AG08395 (cell line): ENCODE results near the gene FKBP15.
"Not testable (repeated sequence)": the region's sequence is repeated elsewhere in the genome, so short reads cannot be mapped to it uniquely, and the experiment has no call there.

ENCODE experiments used
- DNase-seq: peaks from one replicate; pipeline ENCODE4 v3.0.0; 2012; ENCODE audit warnings: mixed read lengths, low spot score

The FKBP15 gene

DNA sequence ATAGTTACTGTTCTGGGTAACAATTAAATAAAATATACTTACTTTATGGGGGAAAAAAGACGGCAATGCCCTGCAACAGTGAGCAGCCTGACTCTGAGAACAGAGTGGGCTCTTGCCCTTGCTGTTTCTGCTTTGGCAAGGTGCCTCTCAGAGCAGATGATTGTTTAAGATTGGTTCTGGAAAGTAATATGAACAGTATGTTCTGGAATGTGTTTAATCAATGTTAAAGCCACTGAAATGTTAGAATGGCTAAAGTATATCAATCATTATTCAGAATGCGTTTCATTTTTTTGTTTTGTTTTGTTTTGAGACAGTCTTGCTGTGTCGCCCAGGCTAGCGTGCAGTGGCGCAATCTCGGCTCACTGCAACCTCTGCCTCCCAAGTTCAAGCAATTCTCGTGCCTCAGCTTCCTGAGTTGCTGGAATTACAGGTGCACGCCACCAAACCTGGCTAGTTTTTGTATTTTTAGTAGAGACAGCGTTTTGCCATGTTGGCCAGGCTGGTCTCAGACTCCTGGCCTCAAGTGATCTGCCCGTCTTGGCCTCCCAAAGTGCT lies 14.7 kb upstream of the FKBP15 start:
- not testable (repeated sequence) for DNase-seq

DNA sequence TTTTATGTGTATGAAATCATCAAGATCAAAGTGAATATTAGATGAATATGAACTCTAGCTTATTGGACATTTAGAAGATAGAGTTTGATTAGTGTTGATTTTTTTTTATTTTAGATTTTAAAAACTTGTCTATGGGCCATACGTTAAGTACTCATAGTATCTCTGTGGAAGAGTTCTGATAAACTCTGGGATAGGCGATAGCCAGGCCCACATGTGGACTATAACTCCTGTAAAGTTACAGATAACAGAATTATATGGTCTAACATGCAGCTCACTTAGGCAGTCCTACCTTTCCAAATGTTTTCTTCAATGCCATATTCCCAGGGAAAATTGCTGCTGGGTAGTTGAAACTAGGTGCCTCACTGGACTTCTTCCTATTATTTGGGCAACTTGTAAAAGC lies 10.6 kb upstream of the FKBP15 start:
- DNase-seq: no peak

DNA sequence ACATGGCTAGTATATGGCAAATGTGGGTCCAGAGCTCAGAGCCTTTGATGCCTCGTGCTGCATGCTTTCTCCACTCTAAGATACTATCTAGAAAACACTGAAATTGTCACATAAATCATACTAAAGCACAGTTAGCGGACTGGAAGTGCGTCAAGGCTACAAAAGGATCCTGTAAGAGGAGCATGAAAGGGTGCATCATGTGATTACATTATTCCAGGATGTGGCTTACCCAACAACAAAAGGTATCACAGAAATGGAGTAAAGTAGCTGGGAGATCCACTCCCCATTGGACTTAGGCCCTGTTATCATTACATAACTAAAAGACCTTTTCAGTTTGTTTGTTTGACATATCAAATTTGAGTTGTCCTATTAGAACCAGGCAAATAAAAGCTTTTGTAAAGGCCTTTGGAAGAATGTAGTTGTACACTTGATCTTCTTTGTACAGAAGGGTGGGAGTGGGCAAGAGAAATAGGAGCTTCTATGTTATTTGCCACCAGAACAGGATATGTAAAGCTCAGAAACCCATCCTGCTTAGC lies 7.1 kb upstream of the FKBP15 start:
- no peak for DNase-seq

DNA sequence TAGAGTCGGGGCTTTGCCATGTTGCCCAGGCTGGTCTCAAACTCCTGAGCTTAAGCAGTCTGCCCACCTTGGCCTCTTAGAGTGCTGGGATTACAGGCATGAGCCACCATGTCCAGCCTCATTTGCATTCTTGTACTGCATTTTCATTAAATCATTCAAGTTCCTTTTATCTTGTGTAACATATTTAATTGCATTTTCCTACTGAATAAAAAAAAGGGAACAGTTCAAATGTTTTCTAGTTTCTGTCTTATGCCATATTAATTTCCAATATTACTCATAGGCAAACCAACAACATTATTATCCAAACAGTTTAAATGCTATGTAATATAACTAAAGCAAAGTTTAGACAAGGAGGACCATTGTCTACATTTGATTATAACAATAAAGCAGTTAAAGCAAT lies 6.4 kb upstream of the FKBP15 start:
- DNase-seq: no peak

DNA sequence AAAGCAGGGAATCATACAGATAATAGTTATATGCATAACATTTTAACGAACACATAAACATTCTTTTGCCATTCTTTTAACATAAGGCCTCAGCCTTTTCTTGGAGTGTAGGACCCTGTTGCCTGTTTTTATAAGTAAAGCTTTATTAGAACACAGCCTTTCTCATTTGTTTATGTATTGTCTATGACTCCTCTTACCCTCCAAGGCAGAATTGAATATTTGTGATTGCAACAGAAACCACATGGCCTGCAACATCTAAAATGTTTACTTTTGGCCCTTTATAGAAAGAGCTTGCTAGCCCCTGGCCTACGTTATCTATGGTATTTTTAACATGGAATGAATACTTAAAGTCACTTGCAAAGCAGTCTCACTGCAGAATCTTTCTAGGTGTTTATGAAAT lies 2.9 kb upstream of the FKBP15 start:
- DNase-seq: no peak

DNA sequence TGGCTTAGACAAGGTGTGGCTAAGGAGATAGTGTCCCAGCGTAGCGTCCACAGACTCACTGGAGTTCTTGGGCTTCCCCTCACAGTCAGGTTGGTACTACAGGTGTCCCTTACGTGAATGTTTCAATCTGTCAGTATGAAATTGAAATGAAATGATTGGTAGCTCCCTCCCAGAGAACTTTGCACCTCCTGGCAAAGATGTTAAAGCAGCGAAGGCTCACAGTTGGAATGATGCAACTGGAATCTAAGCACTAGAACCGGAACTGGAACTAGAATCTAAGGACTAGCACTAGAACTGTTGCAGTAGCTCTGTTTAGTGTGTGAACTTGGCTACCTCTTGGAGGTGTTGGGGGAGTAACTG lies 1.4 kb upstream of the FKBP15 start:
- peak; percentile 6 for DNase-seq

DNA sequence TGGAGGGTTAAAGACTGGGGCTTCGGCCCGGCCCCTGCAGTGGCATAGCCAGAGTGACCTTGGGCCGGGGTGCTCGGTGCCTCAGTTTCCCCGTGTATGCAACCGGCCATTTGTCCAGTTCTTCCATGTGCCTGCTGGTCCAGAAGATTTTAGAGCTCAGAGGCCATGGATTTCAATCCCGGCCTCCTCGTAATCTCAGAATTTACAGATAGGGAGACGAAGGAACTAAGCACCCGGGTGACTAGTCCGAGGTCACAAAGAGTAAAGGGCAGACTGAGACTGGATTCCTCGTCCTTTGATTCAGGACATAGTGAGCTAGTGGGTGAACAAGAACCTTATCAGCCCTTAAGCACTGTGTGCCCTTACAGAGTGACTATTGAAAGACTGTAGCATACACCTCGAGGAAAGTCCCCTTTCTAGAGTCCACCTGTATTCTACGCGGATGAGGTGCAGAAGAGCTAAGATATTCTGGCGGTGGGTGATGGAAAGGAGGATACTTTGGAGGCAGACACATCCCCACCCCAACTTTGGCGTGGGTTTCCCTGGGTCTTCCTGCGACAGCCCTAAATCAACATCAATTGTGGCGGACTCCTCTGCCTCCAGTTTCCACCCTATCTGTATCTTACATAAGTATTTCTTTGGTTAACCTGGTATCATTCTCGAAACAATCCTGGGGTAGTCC lies 864 bp upstream of the FKBP15 start:
- no peak for DNase-seq

DNA sequence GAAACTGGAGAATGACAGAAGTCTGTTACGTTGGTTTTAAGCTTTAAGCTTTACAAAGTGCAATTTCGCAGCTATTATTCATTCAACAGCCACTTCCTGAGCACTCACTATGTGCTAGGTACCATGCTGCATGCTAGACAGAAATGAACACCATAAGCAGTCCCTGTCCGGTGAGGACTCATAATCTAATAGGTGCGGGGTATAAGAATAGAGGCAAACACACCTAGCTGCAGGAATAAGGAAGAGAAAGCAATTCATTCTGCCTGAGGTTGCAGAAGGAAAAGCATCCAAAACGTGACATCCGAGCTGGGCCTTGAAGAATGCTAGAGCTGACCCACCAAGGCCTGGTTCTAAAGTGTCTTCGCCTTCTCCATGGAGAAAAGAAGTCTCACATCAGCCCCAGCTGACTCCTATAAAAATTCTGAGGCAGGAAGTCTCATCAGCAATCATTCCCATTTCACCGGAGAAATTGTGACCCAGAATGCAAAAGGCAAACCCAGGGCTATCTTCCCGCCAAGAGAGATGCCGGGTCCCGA lies 542 bp downstream of the FKBP15 start:
- DNase-seq: no peak

DNA sequence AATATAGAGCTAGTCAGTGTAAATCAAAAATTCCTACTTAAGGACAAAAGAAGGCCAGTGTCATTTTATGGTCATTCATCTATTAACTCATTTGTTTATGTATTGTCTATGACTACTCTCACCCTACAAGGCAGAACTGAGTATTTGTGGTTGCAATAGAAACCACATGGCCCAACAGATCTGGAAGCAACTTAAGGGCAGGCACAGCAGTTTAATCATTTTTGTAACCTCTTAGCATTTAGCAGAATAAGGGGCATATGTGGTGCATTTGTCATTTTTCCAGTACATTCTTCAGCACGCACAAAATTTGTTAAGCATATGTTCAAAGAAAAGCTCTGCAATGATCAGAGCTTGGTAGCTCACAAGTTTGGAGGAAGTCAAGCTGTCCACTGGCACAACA lies 1.1 kb downstream of the FKBP15 start:
- peak; percentile 50 for DNase-seq

DNA sequence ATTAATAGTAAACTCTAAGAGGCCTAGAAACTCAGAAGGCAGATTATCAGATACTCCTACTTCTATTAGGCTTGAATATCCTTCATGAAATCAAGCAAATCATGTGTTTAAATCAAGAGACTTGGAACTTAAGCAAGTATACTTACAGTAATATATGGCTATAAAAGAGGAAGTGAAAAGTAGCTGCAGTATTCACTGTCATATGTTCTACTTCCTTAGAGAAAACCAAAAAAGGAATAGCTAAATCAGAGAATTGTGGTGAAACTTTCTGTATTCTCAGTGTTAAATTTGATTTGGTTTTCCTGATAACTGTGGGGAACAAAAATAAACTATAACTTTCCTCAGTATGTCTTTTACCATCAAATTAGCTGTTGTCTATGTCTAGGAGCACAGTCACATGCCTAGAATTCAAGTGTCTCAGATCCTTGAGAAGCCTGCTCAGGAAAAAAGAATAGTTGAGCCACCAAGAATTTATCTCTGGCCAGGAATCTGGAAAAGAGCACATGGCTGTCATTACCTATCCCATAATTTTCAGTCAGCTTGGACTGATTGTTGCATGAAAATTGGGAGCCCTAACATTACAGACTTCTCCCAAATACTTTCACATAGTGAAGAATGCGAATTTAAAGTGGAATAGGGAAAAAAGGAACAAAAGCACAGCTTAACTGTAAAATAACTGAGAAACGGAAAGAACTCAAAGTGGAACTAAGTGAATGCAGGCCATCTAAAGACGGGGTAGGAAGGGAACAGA lies 1.7 kb downstream of the FKBP15 start:
- no peak for DNase-seq

DNA sequence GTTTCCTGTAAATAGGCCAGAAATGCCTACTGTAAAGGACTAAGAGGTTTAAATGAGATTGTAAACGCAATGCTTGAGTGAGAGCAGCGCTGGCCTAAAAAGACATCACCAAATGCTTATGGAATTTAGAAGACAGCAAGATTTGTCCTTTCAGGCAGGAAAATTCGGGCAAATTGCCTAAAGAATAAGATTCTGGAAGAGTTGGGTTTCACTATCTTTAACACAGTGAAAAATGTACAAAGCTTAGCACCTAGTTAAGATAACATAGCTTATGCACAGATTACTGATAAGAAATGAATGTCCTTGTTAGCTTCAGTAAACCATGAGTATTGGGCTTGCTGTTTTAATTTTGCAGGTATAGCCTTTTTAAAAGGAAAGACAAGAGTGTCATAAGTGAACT lies 4.7 kb downstream of the FKBP15 start:
- DNase-seq: no peak

DNA sequence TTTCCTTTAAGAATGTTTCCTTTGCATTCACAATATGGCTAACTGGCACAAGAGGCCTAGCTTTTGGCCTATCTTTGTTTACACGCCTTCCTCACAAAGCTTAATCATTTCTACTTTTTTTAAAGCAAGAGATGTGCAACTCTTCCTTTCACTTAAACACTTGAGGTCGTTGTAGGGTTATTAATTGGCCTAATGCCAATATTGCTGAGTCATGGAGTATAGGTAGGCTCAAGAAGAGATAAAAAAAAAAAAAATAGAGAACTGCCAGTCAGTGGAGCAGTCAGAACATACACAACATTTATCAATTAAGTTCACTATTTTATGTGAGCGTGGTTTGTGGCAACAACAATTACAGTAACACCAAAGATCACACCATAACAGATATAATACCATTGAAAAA lies 5.9 kb downstream of the FKBP15 start:
- DNase-seq: no peak

DNA sequence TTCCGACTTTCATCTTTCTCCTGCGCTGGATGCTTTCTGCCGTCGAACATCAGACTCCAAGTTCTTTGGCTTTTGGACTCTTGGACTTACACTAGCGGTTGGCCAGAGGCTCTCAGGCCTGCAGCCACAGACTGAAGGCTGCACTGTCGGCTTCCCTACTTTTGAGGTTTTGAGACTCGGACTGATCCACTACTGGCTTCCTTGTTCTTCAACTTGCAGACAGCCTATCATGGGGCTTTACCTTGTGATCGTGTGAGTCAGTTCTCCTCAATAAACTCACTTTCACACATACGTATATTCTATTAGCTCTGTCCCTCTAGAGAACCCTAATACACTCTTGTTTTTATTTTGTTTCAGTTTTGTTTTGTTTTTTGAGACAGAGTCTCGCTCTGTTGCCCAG lies 10.3 kb downstream of the FKBP15 start:
- DNase-seq: no peak

DNA sequence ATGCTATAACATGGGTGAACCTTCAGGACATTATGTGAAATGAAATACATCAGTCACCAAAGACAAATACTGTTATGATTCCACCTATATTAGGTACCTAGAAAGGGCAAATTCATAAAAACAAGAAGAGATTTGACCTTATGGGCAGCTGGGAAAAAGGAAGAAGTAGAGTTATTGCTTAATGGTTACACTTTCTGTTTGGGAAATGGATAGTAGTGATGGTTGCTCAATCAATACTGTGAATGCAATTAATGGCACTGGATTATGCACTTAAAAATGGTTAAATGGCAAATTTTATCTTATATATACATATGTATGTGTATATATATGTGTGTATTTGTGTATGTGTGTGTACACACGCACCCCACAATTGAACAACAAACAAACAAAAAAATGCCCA lies 15.2 kb downstream of the FKBP15 start:
- no peak for DNase-seq

DNA sequence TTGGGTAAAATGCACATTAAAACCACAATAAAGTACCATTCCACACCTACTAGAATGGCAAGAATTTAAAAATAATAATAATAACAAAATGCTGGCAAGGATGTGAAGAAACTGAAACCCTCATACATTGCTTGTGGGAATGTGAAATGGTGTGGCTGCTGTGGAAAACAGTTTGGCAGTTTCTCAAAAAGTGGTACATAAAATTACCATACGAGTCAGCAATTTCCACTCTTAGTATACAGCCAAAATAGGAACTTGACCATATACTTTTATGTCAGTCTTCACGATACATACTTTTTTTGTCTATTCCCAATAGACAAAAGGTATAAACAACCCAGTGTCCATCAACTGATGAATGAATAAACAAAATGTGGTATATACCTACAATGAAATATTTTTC lies 15.6 kb downstream of the FKBP15 start:
- no peak for DNase-seq

DNA sequence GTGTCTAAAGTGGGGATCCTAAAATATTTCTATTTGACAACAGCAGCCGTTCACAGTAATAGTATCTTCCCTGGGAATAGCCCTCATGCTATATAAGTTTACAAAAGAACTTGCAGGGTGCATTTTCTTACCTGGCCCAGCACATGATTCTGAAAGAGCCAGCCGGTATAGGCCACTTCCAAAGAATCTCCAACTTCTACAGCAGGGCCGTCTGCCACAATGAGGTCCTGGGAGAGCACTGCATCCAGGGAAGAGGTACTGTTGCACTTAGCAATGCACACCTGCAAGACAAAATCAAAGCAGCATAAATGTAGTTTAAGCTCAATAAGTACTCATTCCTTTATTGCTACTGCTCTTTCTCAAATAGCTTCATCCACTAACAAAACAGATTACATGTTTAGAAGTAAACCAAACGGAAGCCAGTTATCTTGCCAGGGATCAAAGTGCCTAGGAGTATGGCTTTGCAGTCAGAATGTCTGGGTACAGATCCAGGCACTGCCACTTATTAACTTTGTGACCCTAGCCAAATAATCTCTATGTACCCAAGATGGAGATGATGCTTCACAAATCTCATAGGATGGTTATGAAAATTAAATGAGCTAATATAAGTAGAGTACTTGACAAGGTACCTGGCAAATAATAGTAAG lies 21.3 kb downstream of the FKBP15 start:
- DNase-seq: no peak

DNA sequence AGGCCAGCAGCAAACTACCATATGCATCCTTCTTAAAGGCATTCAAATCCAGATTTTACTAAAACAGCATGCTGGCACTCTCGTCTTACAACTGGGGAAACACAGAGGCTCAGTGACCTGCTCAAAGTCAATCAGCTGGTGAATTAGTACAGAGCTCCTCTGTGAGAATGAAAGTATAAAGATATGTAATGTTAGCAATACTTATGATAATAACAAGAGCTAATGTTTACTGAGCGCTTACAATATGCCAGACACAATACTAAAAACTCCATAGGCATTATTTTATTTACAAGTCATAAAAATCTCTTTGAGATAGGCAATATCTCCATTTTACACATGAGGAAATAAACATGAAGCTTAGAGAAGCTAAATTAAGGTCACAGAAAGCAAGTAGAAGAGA lies 28.6 kb downstream of the FKBP15 start:
- no peak for DNase-seq

DNA sequence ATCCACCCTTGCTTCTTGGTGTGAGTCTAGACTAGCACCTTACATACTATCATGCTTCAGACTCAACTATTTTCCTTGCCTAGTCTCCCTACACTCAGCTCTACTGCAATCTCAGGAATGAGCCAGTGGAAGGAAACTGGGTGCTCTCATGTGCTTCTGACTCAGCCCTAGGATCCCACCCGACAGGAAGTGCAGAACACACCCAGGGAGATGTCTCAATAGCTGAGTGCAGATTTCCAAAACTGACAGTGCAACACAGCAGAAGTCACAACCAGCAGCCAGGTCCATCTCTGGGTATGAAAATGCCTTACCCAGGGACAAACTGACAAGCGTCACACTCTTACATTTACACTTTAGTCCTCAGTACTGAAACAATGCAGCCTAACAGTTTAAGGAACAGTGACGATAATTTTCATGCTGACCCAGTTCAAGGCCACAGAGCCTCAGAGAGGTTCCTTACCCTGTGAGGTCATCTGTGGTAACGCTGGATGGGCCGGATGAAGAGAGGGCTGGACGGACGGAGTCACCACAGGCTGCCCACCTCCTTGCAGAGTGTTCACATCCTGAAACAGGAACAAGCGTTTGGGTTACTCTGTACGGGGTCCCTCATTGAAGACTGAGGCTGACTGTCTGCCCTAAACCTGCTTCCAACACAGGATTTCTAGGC lies 33.0 kb downstream of the FKBP15 start:
- DNase-seq: peak; percentile 95

DNA sequence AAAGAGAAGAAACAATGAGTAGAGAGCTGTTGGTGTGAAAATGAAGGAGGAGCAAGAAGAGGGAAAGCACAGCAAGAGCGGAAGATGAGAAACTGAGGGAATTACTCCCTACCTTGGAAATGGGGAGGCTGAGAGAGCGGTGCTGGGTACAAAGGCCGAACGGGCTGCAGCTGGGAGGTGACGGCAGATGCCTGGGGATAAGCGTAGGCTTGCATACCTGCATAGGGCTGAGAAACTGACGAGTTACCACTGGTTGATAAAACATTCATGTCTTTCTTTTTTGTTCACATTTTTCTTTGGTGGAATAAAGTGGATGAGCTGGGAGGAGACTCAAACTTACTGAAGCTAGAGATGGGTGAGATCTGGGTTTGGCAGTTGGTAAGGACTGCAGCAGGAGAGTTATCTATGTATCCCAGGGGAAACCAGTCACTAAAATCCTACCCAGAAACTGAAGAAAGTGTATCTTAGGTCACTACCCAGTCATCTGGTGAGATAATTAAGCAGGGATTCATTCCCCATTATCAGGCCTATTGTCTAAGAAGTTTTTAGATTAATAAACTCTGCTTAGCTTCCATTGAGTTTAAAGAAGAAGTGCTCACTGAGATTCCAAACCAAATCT lies 34.8 kb downstream of the FKBP15 start:
- no peak for DNase-seq

DNA sequence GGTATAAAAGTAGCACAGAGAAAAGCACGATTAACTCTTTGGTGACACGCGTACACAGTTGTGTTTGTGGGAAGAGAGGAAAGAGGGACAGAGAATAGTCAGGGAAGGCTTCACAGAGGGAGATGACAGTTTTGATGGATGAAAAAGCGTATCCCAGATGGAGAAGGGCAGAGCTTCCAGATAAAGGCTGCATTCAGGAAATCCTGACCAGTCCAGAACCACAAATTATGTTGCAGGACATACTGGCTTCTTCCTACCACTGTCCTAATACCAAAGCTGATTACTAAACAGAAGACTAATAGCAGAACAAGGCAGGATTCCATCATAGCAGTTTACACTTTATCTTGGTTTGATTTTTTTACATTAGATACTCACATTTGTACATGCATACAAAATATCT lies 35.8 kb downstream of the FKBP15 start:
- no peak for DNase-seq

DNA sequence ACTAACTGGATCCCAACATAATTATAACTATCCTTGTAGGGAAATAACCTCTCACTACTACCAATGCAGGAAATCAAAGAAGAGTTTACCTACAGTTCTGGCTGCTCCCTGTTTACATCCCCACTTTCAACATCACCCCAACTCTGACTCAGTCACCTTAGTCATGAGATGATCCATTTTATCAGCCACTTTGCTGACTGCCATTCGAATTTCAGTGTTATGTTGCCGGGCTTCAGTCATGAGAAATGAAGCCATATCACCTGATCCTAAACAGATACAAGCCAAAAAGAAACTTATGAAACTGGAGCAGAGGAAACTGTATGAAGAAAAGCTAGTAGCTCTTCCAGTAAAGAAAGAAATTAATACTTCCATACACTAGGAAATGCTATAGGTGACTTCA lies 36.5 kb downstream of the FKBP15 start:
- no peak for DNase-seq
